OCI-LY3 (cell line): ENCODE measurements around the gene CPEB1.

Experiments used
- EZH2phosphoT487 ChIP-seq: fragments of 200-600 bp; shearing (Covaris generic); IDR thresholded peaks from 2 replicates; pipeline ENCODE4 v1.6.1; 2018; ENCODE audit warnings: antibody characterized with exemption, mixed run types, low read depth
- TF ChIP-seq, protein P1 (sequence below): fragments of 200-600, 300-600 bp; sonication (generic); IDR thresholded peaks from 2 replicates; pipeline ENCODE4 v1.5.1; 2014; ENCODE audit warnings: antibody characterized with exemption, low read length, low read depth

DNA sequence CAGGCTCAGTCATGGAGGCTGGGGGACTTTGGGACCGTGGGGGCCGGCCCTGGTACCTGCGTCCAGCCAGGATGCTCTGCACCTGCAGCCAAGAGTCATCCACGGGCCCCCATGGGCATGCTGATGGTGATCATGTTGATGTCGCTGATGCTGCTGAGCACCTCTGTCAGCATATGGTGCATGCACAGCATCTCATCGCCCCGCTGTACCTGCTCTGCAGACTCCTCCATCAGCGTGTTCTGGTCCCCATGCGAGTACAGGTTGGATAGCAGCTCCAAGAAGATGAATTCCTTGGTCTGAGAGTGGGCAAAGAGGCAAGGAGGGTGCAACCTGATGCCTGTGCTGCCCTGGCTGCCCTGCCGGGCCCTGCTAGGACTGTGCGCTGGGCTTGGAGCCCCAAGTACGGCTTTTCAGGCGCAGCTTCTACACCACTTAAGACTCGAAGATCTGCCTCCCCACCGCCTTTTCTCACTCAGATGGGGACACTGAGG lies 114.1 kb downstream of the CPEB1 start:
- TF ChIP-seq, protein P1, sequence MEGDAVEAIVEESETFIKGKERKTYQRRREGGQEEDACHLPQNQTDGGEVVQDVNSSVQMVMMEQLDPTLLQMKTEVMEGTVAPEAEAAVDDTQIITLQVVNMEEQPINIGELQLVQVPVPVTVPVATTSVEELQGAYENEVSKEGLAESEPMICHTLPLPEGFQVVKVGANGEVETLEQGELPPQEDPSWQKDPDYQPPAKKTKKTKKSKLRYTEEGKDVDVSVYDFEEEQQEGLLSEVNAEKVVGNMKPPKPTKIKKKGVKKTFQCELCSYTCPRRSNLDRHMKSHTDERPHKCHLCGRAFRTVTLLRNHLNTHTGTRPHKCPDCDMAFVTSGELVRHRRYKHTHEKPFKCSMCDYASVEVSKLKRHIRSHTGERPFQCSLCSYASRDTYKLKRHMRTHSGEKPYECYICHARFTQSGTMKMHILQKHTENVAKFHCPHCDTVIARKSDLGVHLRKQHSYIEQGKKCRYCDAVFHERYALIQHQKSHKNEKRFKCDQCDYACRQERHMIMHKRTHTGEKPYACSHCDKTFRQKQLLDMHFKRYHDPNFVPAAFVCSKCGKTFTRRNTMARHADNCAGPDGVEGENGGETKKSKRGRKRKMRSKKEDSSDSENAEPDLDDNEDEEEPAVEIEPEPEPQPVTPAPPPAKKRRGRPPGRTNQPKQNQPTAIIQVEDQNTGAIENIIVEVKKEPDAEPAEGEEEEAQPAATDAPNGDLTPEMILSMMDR, result no peak
- no peak for TF ChIP-seq EZH2phosphoT487
